Ascending aorta (tissue), 2 donors: ENCODE data around the gene TANGO2. TPM values are rescaled to one million over a fixed set of nuclear protein-coding genes. Genes with fewer than 3 reads are reported as not detected.
A peak's percentile ranks its signal among the peaks of the same experiment; 100 is the strongest.

Experiments
- DNase-seq, 2 donors: peaks; one replicate each; pipeline ENCODE4 v3.0.0-alpha.2; 2019; ENCODE audit warnings: low spot score in 2 of 2
- H3K27ac ChIP-seq, 2 donors: fragments of 200-600 bp; sonication (generic); one replicate each; pipeline ENCODE4 v1.5.1; 2016 to 2017; ENCODE audit warnings: mild to moderate bottlenecking in 1 of 2
- H3K27me3 ChIP-seq: fragments of 200-600 bp; sonication (generic); one replicate; pipeline ENCODE4 v1.5.1; 2017
- H3K36me3 ChIP-seq, 2 donors: fragments of 200-600 bp; sonication (generic); one replicate each; pipeline ENCODE4 v1.5.1; 2016
- H3K4me1 ChIP-seq, 2 donors: fragments of 200-600 bp; sonication (generic); one replicate each; pipeline ENCODE4 v1.5.1; 2016 to 2017; ENCODE audit warnings: mild to moderate bottlenecking in 1 of 2
- H3K4me3 ChIP-seq, 2 donors: fragments of 200-600 bp; sonication (generic); one replicate each; pipeline ENCODE4 v1.5.1; 2016 to 2017; ENCODE audit warnings: mild to moderate bottlenecking in 1 of 2
- H3K9me3 ChIP-seq, 2 donors: fragments of 200-600 bp; sonication (generic); one replicate each; pipeline ENCODE4 v1.5.1; 2016
- intact Hi-C: fragments of 100-400 bp; cut with DNase I; formaldehyde crosslinking; loops from one replicate; pipeline ENCODE4 v1.15.1; 2023
- total RNA-seq: library from RNA; depleted of rRNA; stranded (reverse); fragments of >200 nt; gene quantifications from one replicate; pipeline ENCODE4 v1.1.0, GENCODE V29; 2016
- TF ChIP-seq, protein P1 (sequence below), 3 experiments: fragments of 200-600 bp in 2 of 3; fragments of 450-650 bp in 1 of 3; sonication (generic) in 2 of 3; IDR thresholded peaks; one replicate each; pipeline ENCODE4 v1.5.1; 2016 to 2019; ENCODE audit warnings: antibody characterized with exemption in 3 of 3, mild to moderate bottlenecking in 1 of 3, moderate library complexity in 1 of 3

TANGO2 gene
- total RNA-seq, 1 donor from 2014 or later: 26.3 TPM

DNA sequence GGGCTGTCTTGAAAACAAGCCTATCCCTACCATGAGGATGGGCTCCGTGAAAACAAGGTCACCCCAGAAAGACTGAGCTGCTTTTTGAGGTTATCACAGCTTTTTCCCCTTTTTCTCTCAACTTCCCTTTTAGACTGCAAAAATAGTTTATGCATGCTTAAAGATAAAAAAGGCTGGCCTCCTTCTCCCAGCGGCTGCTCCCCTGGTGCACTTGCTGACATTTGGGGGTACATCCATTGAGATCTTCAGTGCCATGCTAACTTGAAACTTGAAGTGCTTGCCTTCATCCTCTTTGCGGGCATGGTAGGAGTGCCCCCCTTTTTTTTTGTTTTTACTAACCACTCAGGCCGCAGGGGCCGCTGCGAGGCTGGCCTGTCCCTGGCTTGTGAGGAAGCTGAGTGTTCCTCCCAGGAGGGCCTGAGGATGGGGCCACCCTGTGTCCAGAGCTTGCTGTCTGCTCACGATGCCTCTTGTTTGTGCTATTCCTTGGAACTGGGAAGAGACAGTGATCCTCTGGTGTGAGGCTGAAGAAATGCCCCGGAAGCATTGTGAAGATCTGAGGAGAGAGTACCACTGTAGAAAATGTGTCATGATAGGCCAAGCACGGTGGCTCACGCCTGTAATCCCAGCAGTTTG, 2.2 kb downstream of the TANGO2 start:
- peaks cover 0 to 2% of the 10 kb centered on the region in 2 donors for H3K36me3 ChIP-seq
- H3K27me3 ChIP-seq: no peaks in the 10 kb centered on the region
- H3K4me3 ChIP-seq: no peak overlapping the region
- no peaks in the 10 kb centered on the region for H3K9me3 ChIP-seq
- no peak overlapping the region for H3K27ac ChIP-seq
- TF ChIP-seq, protein P1, sequence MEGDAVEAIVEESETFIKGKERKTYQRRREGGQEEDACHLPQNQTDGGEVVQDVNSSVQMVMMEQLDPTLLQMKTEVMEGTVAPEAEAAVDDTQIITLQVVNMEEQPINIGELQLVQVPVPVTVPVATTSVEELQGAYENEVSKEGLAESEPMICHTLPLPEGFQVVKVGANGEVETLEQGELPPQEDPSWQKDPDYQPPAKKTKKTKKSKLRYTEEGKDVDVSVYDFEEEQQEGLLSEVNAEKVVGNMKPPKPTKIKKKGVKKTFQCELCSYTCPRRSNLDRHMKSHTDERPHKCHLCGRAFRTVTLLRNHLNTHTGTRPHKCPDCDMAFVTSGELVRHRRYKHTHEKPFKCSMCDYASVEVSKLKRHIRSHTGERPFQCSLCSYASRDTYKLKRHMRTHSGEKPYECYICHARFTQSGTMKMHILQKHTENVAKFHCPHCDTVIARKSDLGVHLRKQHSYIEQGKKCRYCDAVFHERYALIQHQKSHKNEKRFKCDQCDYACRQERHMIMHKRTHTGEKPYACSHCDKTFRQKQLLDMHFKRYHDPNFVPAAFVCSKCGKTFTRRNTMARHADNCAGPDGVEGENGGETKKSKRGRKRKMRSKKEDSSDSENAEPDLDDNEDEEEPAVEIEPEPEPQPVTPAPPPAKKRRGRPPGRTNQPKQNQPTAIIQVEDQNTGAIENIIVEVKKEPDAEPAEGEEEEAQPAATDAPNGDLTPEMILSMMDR (IDR thresholded peaks at IDR 0.05): no peak
- peaks cover 5 to 15% of the 10 kb centered on the region in 2 donors for H3K4me1 ChIP-seq
- intact Hi-C loops: loop anchor here (5.0 to 10.0 kb wide), 2 partner anchors 109 to 168 kb away; partner anchors contain the start of genes GNB1L, RTL10 and ZDHHC8
- no peak for DNase-seq

DNA sequence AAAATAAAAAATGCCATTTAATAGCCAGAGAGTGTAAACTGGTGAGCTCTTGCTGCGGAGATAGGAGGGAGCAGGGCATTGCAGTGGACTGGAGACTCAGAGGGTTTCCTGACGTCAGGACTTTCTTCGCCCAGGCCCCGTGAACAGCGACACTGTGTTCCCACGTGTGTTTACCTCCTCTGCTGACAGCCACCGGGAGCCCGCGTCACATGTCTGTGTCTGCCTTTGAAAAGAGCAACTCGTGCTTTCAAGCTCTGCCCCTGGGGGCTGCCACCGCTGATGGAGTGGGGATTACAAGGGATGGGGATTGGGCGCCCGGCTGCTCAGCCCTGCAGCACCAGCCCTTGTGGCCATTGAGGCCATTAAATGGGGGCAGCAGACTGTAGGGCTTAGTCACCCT, 3.3 kb downstream of the TANGO2 start:
- H3K36me3 ChIP-seq: peaks cover 0 to 2% of the 10 kb centered on the region in 2 donors
- H3K9me3 ChIP-seq: no peaks in the 10 kb centered on the region
- H3K27me3 ChIP-seq: no peaks in the 10 kb centered on the region
- DNase-seq: no peak
- no peak overlapping the region for H3K4me3 ChIP-seq
- TF ChIP-seq, protein P1 (IDR thresholded peaks at IDR 0.05): no peak
- intact Hi-C loops: loop anchor here (5.0 to 10.0 kb wide), 2 partner anchors 108 to 169 kb away; partner anchors contain the start of genes GNB1L, RTL10 and ZDHHC8
- H3K27ac ChIP-seq: no peak overlapping the region
- H3K4me1 ChIP-seq: peaks cover 5 to 23% of the 10 kb centered on the region in 2 donors

GRCh38 chr22:20024650-20025397, 3.9 kb downstream of the TANGO2 start:
- peaks cover 0 to 2% of the 10 kb centered on the region in 2 donors for H3K36me3 ChIP-seq
- H3K27ac ChIP-seq: no peak overlapping the region
- no peak for DNase-seq
- H3K27me3 ChIP-seq: no peaks in the 10 kb centered on the region
- intact Hi-C loops: loop anchor here (5.0 to 10.0 kb wide), 2 partner anchors 107 to 170 kb away; partner anchors contain the start of genes GNB1L, RTL10 and ZDHHC8
- no peak overlapping the region for H3K4me3 ChIP-seq
- TF ChIP-seq, protein P1 (IDR thresholded peaks at IDR 0.05): no peak
- no peaks in the 10 kb centered on the region for H3K9me3 ChIP-seq
- peaks cover 5 to 28% of the 10 kb centered on the region in 2 donors for H3K4me1 ChIP-seq

DNA sequence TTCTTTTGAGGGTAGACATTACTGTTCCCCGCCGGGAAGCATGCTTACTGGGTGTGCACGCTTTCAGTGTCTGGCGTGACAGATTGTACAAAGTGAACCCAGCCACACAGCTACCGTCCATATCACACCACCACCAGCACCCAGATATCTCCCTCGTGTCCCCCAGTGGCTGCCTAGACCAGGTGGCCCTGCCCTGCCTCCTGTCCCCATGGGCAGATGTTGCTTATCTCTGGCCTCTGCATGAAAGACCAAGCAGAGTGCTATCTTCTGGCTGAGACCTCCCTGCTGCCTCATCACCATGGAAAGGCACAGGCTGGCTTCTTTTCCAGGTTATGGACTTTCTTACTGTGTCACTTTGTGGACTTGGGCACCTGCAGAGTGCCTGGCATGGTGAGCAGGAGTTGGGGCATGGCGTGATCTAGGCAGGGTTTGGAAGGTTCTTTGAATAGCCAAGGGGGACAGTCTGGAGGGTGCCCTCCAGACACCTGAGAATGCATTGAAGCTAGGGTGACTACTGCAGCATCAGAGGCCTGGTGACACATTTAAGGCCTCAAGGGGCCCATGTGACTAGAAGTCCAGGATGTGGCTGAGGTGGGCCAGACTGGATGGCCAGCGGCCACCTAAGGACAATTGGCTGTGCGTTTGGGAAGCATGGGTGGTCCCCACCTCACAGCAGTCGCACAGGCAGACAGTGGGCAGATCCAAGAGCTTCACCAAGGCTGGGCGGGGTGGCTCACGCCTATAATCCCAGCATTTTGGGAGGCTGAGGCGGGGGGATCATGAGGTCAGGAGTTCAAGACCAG, 4.7 kb downstream of the TANGO2 start:
- DNase-seq: peak in 1 of 2 donors; percentile 58
- Histone ChIP-seq H3K27me3 (no peaks in the 10 kb centered on the region), H3K9me3 (no peaks in the 10 kb centered on the region), H3K27ac (no peak overlapping the region), H3K36me3 (peaks cover 0 to 2% of the 10 kb centered on the region in 2 donors), H3K4me3 (no peak overlapping the region), H3K4me1 (peaks cover 5 to 24% of the 10 kb centered on the region in 2 donors)
- intact Hi-C loops: loop anchor here (10.0 kb wide), 1 partner anchor 171 kb away; the partner anchor contains the start of genes GNB1L and RTL10
- TF ChIP-seq, protein P1 (IDR thresholded peaks at IDR 0.05): no peak

GRCh38 chr22:20026204-20026908, 5.4 kb downstream of the TANGO2 start:
- Histone ChIP-seq H3K27me3 (no peaks in the 10 kb centered on the region), H3K27ac (no peak overlapping the region), H3K36me3 (peaks cover 0 to 2% of the 10 kb centered on the region in 2 donors), H3K4me3 (no peak overlapping the region), H3K9me3 (no peaks in the 10 kb centered on the region), H3K4me1 (peaks cover 5 to 24% of the 10 kb centered on the region in 2 donors)
- TF ChIP-seq, protein P1 (IDR thresholded peaks at IDR 0.05): no peak
- intact Hi-C loops: loop anchor here (10.0 kb wide), 1 partner anchor 172 kb away; the partner anchor contains the start of genes GNB1L and RTL10
- DNase-seq: peak in 1 of 2 donors; percentile 13
